ENCODE measurements around the gene SMO. TPM values are rescaled to one million over a fixed set of nuclear protein-coding genes. Genes with fewer than 3 reads are reported as not detected.

Gene SMO
- total and polyA plus RNA-seq, 2 donors (not counting 1 experiment from before 2014, with no cell fraction given), result 0.39 to 1.4 TPM

- peak overlapping the region; percentile 67 to 73 for H3K27ac ChIP-seq (ENCODE audit: low read length in 2 of 2)
Measured at GRCh38 chr7:129169171-129169671, 19.2 kb upstream of the SMO start.

More at GRCh38 chr7:129169171-129169671, 19.2 kb upstream of the SMO start:
- peak; percentile 74 for ATAC-seq (ENCODE audit: low read depth)
- ChIA-PET CTCF (interaction anchor here (1.0 to 11.9 kb wide), 4 partner anchors 23 to 79 kb away, joined by 3 to 118 read pairs (median 4); no protein-coding TSS in a partner anchor), POLR2A (interaction anchor here (1.3 kb wide), 1 partner anchor 9 kb away, joined by 3 read pairs; no protein-coding TSS in a partner anchor)
- Histone ChIP-seq H3K27me3 (replicated peaks in 1 of 4; ENCODE audit: control extremely low read depth in 1 of 4, control insufficient read depth in 3 of 4, insufficient read depth in 4 of 4, low read length in 3 of 4) (no peaks in the 10 kb centered on the region), H3K79me2 (ENCODE audit: control insufficient read depth, insufficient read depth, low read length) (peaks cover 4% of the 10 kb centered on the region), H3K9me3 (ENCODE audit: control extremely low read depth in 1 of 3, control insufficient read depth in 2 of 3, insufficient read depth in 1 of 3, low read length in 2 of 3) (no peaks in the 10 kb centered on the region), H2AFZ (ENCODE audit: insufficient read depth, low read depth, low read length, poor library complexity, severe bottlenecking) (peak overlapping the region; percentile 80), H3K36me3 (replicated peaks in 1 of 2; ENCODE audit: control extremely low read depth in 1 of 2, control insufficient read depth in 1 of 2, extremely low read depth in 1 of 2, insufficient read depth in 2 of 2, low read length in 1 of 2) (peaks cover 0 to 35% of the 10 kb centered on the region in 2 experiments), H3K4me3 (ENCODE audit: control extremely low read depth in 1 of 5, extremely low read depth in 1 of 5, insufficient read depth in 1 of 5, low read depth in 2 of 5, low read length in 4 of 5) (peak overlapping the region; percentile 44 to 83 (median 64)), H3K4me1 (ENCODE audit: control insufficient read depth in 2 of 2, insufficient read depth in 2 of 2, low read length in 2 of 2) (peaks cover 24 to 30% of the 10 kb centered on the region in 2 donors), H3K4me2 (replicated peaks; ENCODE audit: low read depth, low read length, poor library complexity, severe bottlenecking) (peak overlapping the region; percentile 94), H4K20me1 (ENCODE audit: control insufficient read depth, insufficient read depth, low read length, poor library complexity, severe bottlenecking) (peaks cover 5% of the 10 kb centered on the region), H3K9ac (ENCODE audit: low read length) (peak overlapping the region; percentile 75)
- H3K27ac Mint-ChIP-seq, result peak overlapping the region; percentile 94
- intact Hi-C loops (cut with micrococcal nuclease), result loop anchor here (1.0 to 2.0 kb wide), 3 partner anchors 22 to 78 kb away; no protein-coding TSS in a partner anchor
- TF ChIP-seq CTCF (IDR thresholded peaks at IDR 0.05), result no peak
- no peak for TF ChIP-seq EZH2 (IDR thresholded peaks at IDR 0.05; ENCODE audit: borderline replicate concordance, insufficient read depth, low read depth, low read length, poor library complexity, severe bottlenecking)
- DNase-seq, result peak; percentile 65
- H3K4me1 Mint-ChIP-seq, result peaks cover 47% of the 10 kb centered on the region
- H3K27me3 Mint-ChIP-seq, result no peaks in the 10 kb centered on the region
- WGBS (ENCODE audit: insufficient coverage), result under 1% methylated on average over 44 of the region's 47 CpGs
- H3K9me3 Mint-ChIP-seq (ENCODE audit: insufficient read depth), result no peaks in the 10 kb centered on the region
- H3K4me3 Mint-ChIP-seq, result peak overlapping the region; percentile 92
